HG03575 (cell line): ENCODE measurements around the gene CAPZA3.
"Not testable (repeated sequence)": the region's sequence is repeated elsewhere in the genome, so short reads cannot be mapped to it uniquely, and the experiment has no call there.

Source experiments
- ATAC-seq: cut with Tn5 transposase; IDR thresholded peaks from one replicate; pipeline ENCODE4 v1.9.1; 2021; ENCODE audit not compliant: unreplicated experiment, insufficient number of reproducible peaks, low FRiP score; ENCODE audit errors: extremely low read depth

Gene CAPZA3

GRCh38 chr12:18752280-18752920, 14.5 kb downstream of the CAPZA3 start:
- ATAC-seq: no peak

- no peak for ATAC-seq
Observed at GRCh38 chr12:18752947-18753346, 15.0 kb downstream of the CAPZA3 start.

GRCh38 chr12:18753481-18754123, 15.7 kb downstream of the CAPZA3 start:
- ATAC-seq: no peak

GRCh38 chr12:18754124-18754707, 16.3 kb downstream of the CAPZA3 start:
- no peak for ATAC-seq

GRCh38 chr12:18755341-18755740, 17.4 kb downstream of the CAPZA3 start:
- no peak for ATAC-seq

GRCh38 chr12:18766479-18766878, 28.6 kb downstream of the CAPZA3 start:
- not testable (repeated sequence) for ATAC-seq

GRCh38 chr12:18782827-18783226, 44.9 kb downstream of the CAPZA3 start:
- ATAC-seq: no peak

GRCh38 chr12:18785465-18785864, 47.5 kb downstream of the CAPZA3 start:
- not testable (repeated sequence) for ATAC-seq
